K562 (cell line): Measurements from ENCODE around the gene PRRC2A. TPM values are rescaled to one million over a fixed set of nuclear protein-coding genes. Genes with fewer than 3 reads are reported as not detected.
A peak's percentile ranks its signal among the peaks of the same experiment; 100 is the strongest.

Experiments
- ATAC-seq: fragments of 200-7000 bp; cut with Tn5 transposase; 3 replicates; pipeline ENCODE4 v1.9.1; 2020; ENCODE audit warnings: moderate library complexity
- BruUV-seq: library from RNA; stranded (reverse); fragments of 400-500 nt; replicated peaks from 2 replicates; lab custom pipeline; 2021; lab: Mats Ljungman, UMichigan
- CTCF ChIA-PET: fragments of 300-600 bp; formaldehyde crosslinking; extraction: SDS; loops from one replicate; lab custom pipeline; 2021; ENCODE audit warnings: low intra/inter-chr PET ratio; lab: Yijun Ruan, JAX
- POLR2A ChIA-PET: fragments of 300-600, 350-650 bp; sonication (Branson Sonifier 250); formaldehyde crosslinking; extraction: SDS; loops from one replicate; lab custom pipeline; 2021; ENCODE audit warnings: antibody characterized with exemption, inconsistent platforms; lab: Yijun Ruan, JAX
- DNase-seq, 4 experiments: peaks; one replicate each; pipeline versions ENCODE4 v3.0.0 to v3.0.0-alpha.2; 2011 to 2018; ENCODE audit warnings: low spot score in 3 of 4, mixed read lengths in 3 of 4; ENCODE audit errors: extremely low read depth in 1 of 4
- FAIRE-seq: peaks from 2 replicates; lab custom pipeline; 2011; peaks lifted over from hg19 to GRCh38; lab: Jason Lieb, UNC
- H2AFZ ChIP-seq: 2 replicates; pipeline ENCODE4 v1.6.0; 2011; ENCODE audit warnings: low read depth, low read length, control low read depth, inconsistent platforms
- H3K27ac ChIP-seq: fragments of 200-600 bp; 3 replicates; pipeline ENCODE4 v1.8.0; 2011; ENCODE audit warnings: low read depth, mild to moderate bottlenecking, control low read depth, inconsistent platforms, low read length, moderate library complexity, mixed read lengths; ENCODE audit errors: extremely low read depth
- H3K27me3 ChIP-seq, 2 experiments: fragments of 300-600 bp in 1 of 2; 2 replicates in 1 of 2; 3 replicates in 1 of 2; pipeline versions ENCODE4 v1.6.0 to v1.8.0; 2011; ENCODE audit warnings: inconsistent platforms in 2 of 2, low read length in 2 of 2, mild to moderate bottlenecking in 1 of 2, mixed read lengths in 1 of 2, moderate library complexity in 1 of 2; ENCODE audit not compliant: control insufficient read depth in 2 of 2, insufficient read depth in 2 of 2
- H3K36me3 ChIP-seq: fragments of 300-600 bp; 3 replicates; pipeline ENCODE4 v1.8.0; 2011; ENCODE audit warnings: mild to moderate bottlenecking, low read length, inconsistent platforms; ENCODE audit not compliant: control insufficient read depth, insufficient read depth
- H3K4me1 ChIP-seq, 2 experiments: fragments of 200-600 bp in 1 of 2; replicated peaks in 1 of 2; 2 replicates in 1 of 2; 3 replicates in 1 of 2; pipeline versions ENCODE4 v1.5.1 to v1.8.0; 2011; ENCODE audit warnings: inconsistent platforms in 2 of 2, low read length in 2 of 2, mild to moderate bottlenecking in 1 of 2, mixed read lengths in 1 of 2, moderate library complexity in 1 of 2; ENCODE audit not compliant: control insufficient read depth in 2 of 2, insufficient read depth in 2 of 2
- H3K4me2 ChIP-seq: 2 replicates; pipeline ENCODE4 v1.6.1; 2011; ENCODE audit warnings: low read length, control low read depth, inconsistent platforms, mixed read lengths; ENCODE audit not compliant: insufficient read depth
- H3K4me3 ChIP-seq: fragments of 200-600 bp; sonication (generic), shearing (Covaris generic); 2 replicates; pipeline ENCODE4 v1.5.1; 2016; ENCODE audit warnings: control low read depth, inconsistent platforms
- H3K79me2 ChIP-seq: fragments of 200-600 bp; 3 replicates; pipeline ENCODE4 v1.8.0; 2011; ENCODE audit warnings: low read length, inconsistent platforms; ENCODE audit not compliant: control insufficient read depth, insufficient read depth
- H3K9ac ChIP-seq, 2 experiments: 2 replicates each; pipeline versions ENCODE4 v1.6.0 to v1.6.1; 2011; ENCODE audit warnings: low read depth in 2 of 2, low read length in 2 of 2, control low read depth in 1 of 2, inconsistent platforms in 1 of 2, mild to moderate bottlenecking in 1 of 2, mixed read lengths in 1 of 2; ENCODE audit not compliant: insufficient read depth in 1 of 2
- H3K9me1 ChIP-seq: one replicate; pipeline ENCODE4 v1.6.0; 2011; ENCODE audit warnings: inconsistent platforms, mild to moderate bottlenecking, low read length, moderate library complexity; ENCODE audit not compliant: control insufficient read depth, insufficient read depth
- H3K9me3 ChIP-seq: replicated peaks from 2 replicates; pipeline ENCODE4 v1.5.1; 2011; ENCODE audit warnings: low read depth, low read length, inconsistent platforms; ENCODE audit not compliant: control insufficient read depth, insufficient read depth
- H4K20me1 ChIP-seq: replicated peaks from 2 replicates; pipeline ENCODE4 v1.6.1; 2011; ENCODE audit warnings: low read length, inconsistent platforms, mixed read lengths; ENCODE audit not compliant: control insufficient read depth, insufficient read depth
- GATAD2A ChIP-seq: fragments of 450-650 bp; IDR thresholded peaks from 2 replicates; pipeline ENCODE4 v1.6.1; 2017
- MYC ChIP-seq, 2 experiments: fragments of 250-450 bp in 1 of 2; sonication (Bioruptor Pico) in 1 of 2; IDR thresholded peaks; 2 replicates each; pipeline versions ENCODE4 v1.5.1 to v1.6.1; 2012 to 2021; ENCODE audit warnings: low read depth in 2 of 2, borderline replicate concordance in 1 of 2, improper control_type of control experiment in 1 of 2, low read length in 1 of 2, mild to moderate bottlenecking in 1 of 2, moderate library complexity in 1 of 2
- PCBP2 ChIP-seq: fragments of 200-400 bp; formaldehyde crosslinking; IDR thresholded peaks from 2 replicates; pipeline ENCODE4 v1.6.1; 2018; ENCODE audit warnings: low read length, low read depth, mild to moderate bottlenecking, moderate library complexity; ENCODE audit not compliant: poor library complexity, severe bottlenecking
- YBX1 ChIP-seq: fragments of 450-650 bp; IDR thresholded peaks from 2 replicates; pipeline ENCODE4 v1.7.1; 2016; ENCODE audit warnings: mild to moderate bottlenecking
- WGBS: fragments of 100-300 bp; shearing (Covaris generic); methylation state at CpG from one replicate; pipeline ENCODE4 v1.1.6; 2016; ENCODE audit warnings: low coverage, mixed read lengths; ENCODE audit not compliant: insufficient coverage; ENCODE audit errors: missing lambda C conversion rate; 5-methylcytosine and 5-hydroxymethylcytosine counted together
- in situ Hi-C: fragments of 300-500 bp; cut with MboI; formaldehyde crosslinking; loops from 4 replicates; pipeline ENCODE4 v1.15.0; 2018; ENCODE audit warnings: inconsistent platforms, mixed read lengths
- intact Hi-C: fragments of 100-400 bp; cut with micrococcal nuclease; formaldehyde crosslinking; loops from 2 replicates; pipeline ENCODE4 v1.14.2; 2022
- polyA plus RNA-seq, 8 experiments: library from polyadenylated mRNA; depleted of rRNA in 4 of 8; stranded (reverse) in 5 of 8; unstranded in 3 of 8; fragments of >200 nt; fragmentation: Nextera tagmentation in 2 of 8; fragmentation: Illumina TruSeq in 1 of 8; extraction: Ambion mirVana in 2 of 8; extraction: Trizol in 1 of 8; gene quantifications; 2 replicates each; pipeline versions ENCODE4 v1.2.1 to v1.2.3, GENCODE V29; 2011 to 2014; ENCODE audit warnings: inconsistent platforms in 1 of 8, missing spikeins in 1 of 8
- total RNA-seq, 7 experiments: library from RNA; depleted of rRNA in 6 of 7; stranded (reverse); fragments of >200 nt in 6 of 7; fragmentation: Illumina TruSeq in 2 of 7; extraction: Trizol in 2 of 7; gene quantifications; 2 replicates each; pipeline versions ENCODE4 v1.2.1 to v1.2.3, GENCODE V29; 2011 to 2021; ENCODE audit warnings: low replicate concordance in 1 of 7
- TF ChIP-seq, protein P1 (sequence below): fragments of 450-650 bp; IDR thresholded peaks from 2 replicates; pipeline ENCODE4 v1.6.1; 2016; ENCODE audit warnings: mild to moderate bottlenecking, moderate library complexity
- TF ChIP-seq, protein P2 (sequence below): fragments of 250-450 bp; sonication (Bioruptor Pico); IDR thresholded peaks from 2 replicates; pipeline ENCODE4 v1.8.0; 2021; ENCODE audit warnings: moderate library complexity, mild to moderate bottlenecking, inconsistent platforms
- TF ChIP-seq, protein P3 (sequence below): fragments of 450-650 bp; IDR thresholded peaks from 2 replicates; pipeline ENCODE4 v1.6.1; 2016; ENCODE audit warnings: low read depth, mild to moderate bottlenecking, moderate library complexity
- TF ChIP-seq, protein P4 (sequence below), 2 experiments: fragments of 450-650 bp; IDR thresholded peaks; 2 replicates each; pipeline ENCODE4 v1.6.1; 2016

The PRRC2A gene
- total and polyA plus RNA-seq, 9 of the 15 experiments (the other 6 are each of a cell fraction or from before 2014, with no cell fraction given) = 1.0 to 332 (median 63.0) TPM

DNA sequence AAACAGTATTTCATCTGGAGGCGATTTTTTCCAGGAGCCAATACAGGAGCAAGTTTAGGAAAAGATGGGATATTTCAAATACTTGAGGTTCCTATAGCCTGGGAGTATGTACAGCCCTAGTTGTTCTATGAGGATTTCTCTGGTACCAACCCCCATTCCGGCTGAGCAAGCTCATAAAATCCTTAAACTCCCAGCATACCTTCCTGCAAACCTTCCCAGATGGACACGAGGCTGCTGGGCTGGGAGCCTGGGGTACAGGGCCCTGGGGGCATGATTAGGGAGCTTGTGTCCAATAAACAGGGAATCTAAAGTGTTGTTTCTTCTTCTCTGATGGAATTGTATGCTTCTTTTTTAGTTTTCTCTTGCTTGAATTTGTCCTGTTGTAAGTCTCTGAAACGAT is 1.5 kb downstream of the PRRC2A start:
- intact Hi-C loops = no loop called here
- CTCF ChIA-PET = no interaction called here
- TF ChIP-seq GATAD2A = no peak
- TF ChIP-seq, protein P1, sequence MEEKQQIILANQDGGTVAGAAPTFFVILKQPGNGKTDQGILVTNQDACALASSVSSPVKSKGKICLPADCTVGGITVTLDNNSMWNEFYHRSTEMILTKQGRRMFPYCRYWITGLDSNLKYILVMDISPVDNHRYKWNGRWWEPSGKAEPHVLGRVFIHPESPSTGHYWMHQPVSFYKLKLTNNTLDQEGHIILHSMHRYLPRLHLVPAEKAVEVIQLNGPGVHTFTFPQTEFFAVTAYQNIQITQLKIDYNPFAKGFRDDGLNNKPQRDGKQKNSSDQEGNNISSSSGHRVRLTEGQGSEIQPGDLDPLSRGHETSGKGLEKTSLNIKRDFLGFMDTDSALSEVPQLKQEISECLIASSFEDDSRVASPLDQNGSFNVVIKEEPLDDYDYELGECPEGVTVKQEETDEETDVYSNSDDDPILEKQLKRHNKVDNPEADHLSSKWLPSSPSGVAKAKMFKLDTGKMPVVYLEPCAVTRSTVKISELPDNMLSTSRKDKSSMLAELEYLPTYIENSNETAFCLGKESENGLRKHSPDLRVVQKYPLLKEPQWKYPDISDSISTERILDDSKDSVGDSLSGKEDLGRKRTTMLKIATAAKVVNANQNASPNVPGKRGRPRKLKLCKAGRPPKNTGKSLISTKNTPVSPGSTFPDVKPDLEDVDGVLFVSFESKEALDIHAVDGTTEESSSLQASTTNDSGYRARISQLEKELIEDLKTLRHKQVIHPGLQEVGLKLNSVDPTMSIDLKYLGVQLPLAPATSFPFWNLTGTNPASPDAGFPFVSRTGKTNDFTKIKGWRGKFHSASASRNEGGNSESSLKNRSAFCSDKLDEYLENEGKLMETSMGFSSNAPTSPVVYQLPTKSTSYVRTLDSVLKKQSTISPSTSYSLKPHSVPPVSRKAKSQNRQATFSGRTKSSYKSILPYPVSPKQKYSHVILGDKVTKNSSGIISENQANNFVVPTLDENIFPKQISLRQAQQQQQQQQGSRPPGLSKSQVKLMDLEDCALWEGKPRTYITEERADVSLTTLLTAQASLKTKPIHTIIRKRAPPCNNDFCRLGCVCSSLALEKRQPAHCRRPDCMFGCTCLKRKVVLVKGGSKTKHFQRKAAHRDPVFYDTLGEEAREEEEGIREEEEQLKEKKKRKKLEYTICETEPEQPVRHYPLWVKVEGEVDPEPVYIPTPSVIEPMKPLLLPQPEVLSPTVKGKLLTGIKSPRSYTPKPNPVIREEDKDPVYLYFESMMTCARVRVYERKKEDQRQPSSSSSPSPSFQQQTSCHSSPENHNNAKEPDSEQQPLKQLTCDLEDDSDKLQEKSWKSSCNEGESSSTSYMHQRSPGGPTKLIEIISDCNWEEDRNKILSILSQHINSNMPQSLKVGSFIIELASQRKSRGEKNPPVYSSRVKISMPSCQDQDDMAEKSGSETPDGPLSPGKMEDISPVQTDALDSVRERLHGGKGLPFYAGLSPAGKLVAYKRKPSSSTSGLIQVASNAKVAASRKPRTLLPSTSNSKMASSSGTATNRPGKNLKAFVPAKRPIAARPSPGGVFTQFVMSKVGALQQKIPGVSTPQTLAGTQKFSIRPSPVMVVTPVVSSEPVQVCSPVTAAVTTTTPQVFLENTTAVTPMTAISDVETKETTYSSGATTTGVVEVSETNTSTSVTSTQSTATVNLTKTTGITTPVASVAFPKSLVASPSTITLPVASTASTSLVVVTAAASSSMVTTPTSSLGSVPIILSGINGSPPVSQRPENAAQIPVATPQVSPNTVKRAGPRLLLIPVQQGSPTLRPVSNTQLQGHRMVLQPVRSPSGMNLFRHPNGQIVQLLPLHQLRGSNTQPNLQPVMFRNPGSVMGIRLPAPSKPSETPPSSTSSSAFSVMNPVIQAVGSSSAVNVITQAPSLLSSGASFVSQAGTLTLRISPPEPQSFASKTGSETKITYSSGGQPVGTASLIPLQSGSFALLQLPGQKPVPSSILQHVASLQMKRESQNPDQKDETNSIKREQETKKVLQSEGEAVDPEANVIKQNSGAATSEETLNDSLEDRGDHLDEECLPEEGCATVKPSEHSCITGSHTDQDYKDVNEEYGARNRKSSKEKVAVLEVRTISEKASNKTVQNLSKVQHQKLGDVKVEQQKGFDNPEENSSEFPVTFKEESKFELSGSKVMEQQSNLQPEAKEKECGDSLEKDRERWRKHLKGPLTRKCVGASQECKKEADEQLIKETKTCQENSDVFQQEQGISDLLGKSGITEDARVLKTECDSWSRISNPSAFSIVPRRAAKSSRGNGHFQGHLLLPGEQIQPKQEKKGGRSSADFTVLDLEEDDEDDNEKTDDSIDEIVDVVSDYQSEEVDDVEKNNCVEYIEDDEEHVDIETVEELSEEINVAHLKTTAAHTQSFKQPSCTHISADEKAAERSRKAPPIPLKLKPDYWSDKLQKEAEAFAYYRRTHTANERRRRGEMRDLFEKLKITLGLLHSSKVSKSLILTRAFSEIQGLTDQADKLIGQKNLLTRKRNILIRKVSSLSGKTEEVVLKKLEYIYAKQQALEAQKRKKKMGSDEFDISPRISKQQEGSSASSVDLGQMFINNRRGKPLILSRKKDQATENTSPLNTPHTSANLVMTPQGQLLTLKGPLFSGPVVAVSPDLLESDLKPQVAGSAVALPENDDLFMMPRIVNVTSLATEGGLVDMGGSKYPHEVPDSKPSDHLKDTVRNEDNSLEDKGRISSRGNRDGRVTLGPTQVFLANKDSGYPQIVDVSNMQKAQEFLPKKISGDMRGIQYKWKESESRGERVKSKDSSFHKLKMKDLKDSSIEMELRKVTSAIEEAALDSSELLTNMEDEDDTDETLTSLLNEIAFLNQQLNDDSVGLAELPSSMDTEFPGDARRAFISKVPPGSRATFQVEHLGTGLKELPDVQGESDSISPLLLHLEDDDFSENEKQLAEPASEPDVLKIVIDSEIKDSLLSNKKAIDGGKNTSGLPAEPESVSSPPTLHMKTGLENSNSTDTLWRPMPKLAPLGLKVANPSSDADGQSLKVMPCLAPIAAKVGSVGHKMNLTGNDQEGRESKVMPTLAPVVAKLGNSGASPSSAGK = no peak
- TF ChIP-seq YBX1 = no peak
- TF ChIP-seq, protein P2, sequence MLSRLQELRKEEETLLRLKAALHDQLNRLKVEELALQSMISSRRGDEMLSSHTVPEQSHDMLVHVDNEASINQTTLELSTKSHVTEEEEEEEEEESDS (CRISPR knock-in tag) = no peak
- TF ChIP-seq, protein P3, sequence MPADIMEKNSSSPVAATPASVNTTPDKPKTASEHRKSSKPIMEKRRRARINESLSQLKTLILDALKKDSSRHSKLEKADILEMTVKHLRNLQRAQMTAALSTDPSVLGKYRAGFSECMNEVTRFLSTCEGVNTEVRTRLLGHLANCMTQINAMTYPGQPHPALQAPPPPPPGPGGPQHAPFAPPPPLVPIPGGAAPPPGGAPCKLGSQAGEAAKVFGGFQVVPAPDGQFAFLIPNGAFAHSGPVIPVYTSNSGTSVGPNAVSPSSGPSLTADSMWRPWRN = no peak
- TF ChIP-seq, protein P4, sequence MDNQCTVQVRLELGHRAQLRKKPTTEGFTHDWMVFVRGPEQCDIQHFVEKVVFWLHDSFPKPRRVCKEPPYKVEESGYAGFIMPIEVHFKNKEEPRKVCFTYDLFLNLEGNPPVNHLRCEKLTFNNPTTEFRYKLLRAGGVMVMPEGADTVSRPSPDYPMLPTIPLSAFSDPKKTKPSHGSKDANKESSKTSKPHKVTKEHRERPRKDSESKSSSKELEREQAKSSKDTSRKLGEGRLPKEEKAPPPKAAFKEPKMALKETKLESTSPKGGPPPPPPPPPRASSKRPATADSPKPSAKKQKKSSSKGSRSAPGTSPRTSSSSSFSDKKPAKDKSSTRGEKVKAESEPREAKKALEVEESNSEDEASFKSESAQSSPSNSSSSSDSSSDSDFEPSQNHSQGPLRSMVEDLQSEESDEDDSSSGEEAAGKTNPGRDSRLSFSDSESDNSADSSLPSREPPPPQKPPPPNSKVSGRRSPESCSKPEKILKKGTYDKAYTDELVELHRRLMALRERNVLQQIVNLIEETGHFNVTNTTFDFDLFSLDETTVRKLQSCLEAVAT (IDR thresholded peaks at IDR 0.05) = no peak
- TF ChIP-seq PCBP2 = no peak
- TF ChIP-seq MYC (IDR thresholded peaks at IDR 0.05; ENCODE audit: low read depth, low read length) = no peak
- no peak for TF ChIP-seq MYC (CRISPR knock-in tag; IDR thresholded peaks at IDR 0.05; ENCODE audit: borderline replicate concordance, low read depth)

More for the DNA sequence above, 1.5 kb downstream of the PRRC2A start:
- peaks cover 62% of the 10 kb centered on the region for H3K79me2 ChIP-seq
- peaks cover 22% of the 10 kb centered on the region; the same call in 1 of the 2 replicates for H4K20me1 ChIP-seq
- H3K27ac ChIP-seq = peak overlapping the region; percentile 98
- FAIRE-seq (no peak), ATAC-seq (no peak), DNase-seq (no peak)
- 1% methylated on average over 4 of the region's 4 CpGs for WGBS
- peaks cover 61% of the 10 kb centered on the region for H3K36me3 ChIP-seq
- in situ Hi-C loops = no loop called here
- no TSS peak for BruUV-seq
- H3K9ac ChIP-seq = peak overlapping the region; percentile 98 to 99
- H3K4me3 ChIP-seq = peak overlapping the region; percentile 96
- POLR2A ChIA-PET = interaction anchor here (0.6 to 12.4 kb wide), 21 partner anchors 9 to 1350 kb away, joined by 3 to 274 read pairs (median 4); partner anchors contain the start of genes APOM, BAG6, C6orf47 and DDX39B
- no peaks in the 10 kb centered on the region for H3K27me3 ChIP-seq
- peaks cover 13 to 25% of the 10 kb centered on the region in 2 experiments for H3K4me1 ChIP-seq
- peak overlapping the region; percentile 99 for H3K4me2 ChIP-seq
- no peaks in the 10 kb centered on the region for H3K9me3 ChIP-seq
- peaks cover 12% of the 10 kb centered on the region for H3K9me1 ChIP-seq
- H2AFZ ChIP-seq = no peak overlapping the region
